Prostate gland (tissue), 2 donors: ENCODE results near the gene UNC5C. TPM values are rescaled to one million over a fixed set of nuclear protein-coding genes. Genes with fewer than 3 reads are reported as not detected.

ENCODE experiments used
- DNase-seq: peaks from one replicate; pipeline ENCODE4 v3.0.0-alpha.2; 2019; ENCODE audit warnings: low spot score
- H3K27ac ChIP-seq, 2 donors: fragments of 200-600 bp; sonication (generic); 2 replicates each; pipeline ENCODE4 v1.5.1; 2017 to 2019
- H3K27me3 ChIP-seq: fragments of 200-600 bp; sonication (generic); replicated peaks from 2 replicates; pipeline ENCODE4 v1.5.1; 2019; ENCODE audit not compliant: insufficient read depth
- H3K36me3 ChIP-seq, 2 donors: fragments of 200-600 bp; sonication (generic); 1 replicate in 1 of 2; 2 replicates in 1 of 2; pipeline versions ENCODE4 v1.5.1 to v1.8.1; 2017 to 2019
- H3K4me1 ChIP-seq: fragments of 200-600 bp; sonication (generic); replicated peaks from 2 replicates; pipeline ENCODE4 v1.5.1; 2019
- H3K4me3 ChIP-seq, 2 donors: fragments of 200-600 bp; sonication (generic); 2 replicates each; pipeline ENCODE4 v1.5.1; 2017 to 2019
- H3K9me3 ChIP-seq: fragments of 200-600 bp; sonication (generic); 2 replicates; pipeline ENCODE4 v1.5.1; 2017
- CTCF ChIP-seq, 4 experiments: fragments of 200-600 bp in 2 of 4; fragments of 450-650 bp in 2 of 4; sonication (generic) in 2 of 4; IDR thresholded peaks; 1 replicate in 3 of 4; 2 replicates in 1 of 4; pipeline ENCODE4 v1.5.1; 2016 to 2019; ENCODE audit warnings: antibody characterized with exemption in 4 of 4, mild to moderate bottlenecking in 2 of 4, moderate library complexity in 2 of 4
- POLR2A ChIP-seq: fragments of 450-650 bp; IDR thresholded peaks from one replicate; pipeline ENCODE4 v1.6.1; 2016; ENCODE audit warnings: antibody characterized with exemption, mild to moderate bottlenecking
- POLR2AphosphoS5 ChIP-seq: sonication (generic); formaldehyde crosslinking; IDR thresholded peaks from one replicate; pipeline ENCODE4 v1.6.1; 2017; ENCODE audit warnings: antibody characterized with exemption
- WGBS: methylation state at CpG from one replicate; pipeline ENCODE4 v1.1.5; 2018; 5-methylcytosine and 5-hydroxymethylcytosine counted together
- intact Hi-C: fragments of 100-400 bp; cut with DNase I; formaldehyde crosslinking; loops from one replicate; pipeline ENCODE4 v1.14.2; 2022
- total RNA-seq, 2 donors: library from RNA; depleted of rRNA; stranded (reverse); fragments of >200 nt; gene quantifications; one replicate each; pipeline ENCODE4 v1.1.0, GENCODE V29; 2016

Gene UNC5C
- total RNA-seq, 2 donors from 2014 or later = 1.8 to 15.5 TPM

- no peak overlapping the region for H3K4me3 ChIP-seq
- H3K27me3 ChIP-seq = no peaks in the 10 kb centered on the region
- no peak overlapping the region for H3K27ac ChIP-seq
- H3K36me3 ChIP-seq = no peaks in the 10 kb centered on the region
- WGBS = 32% methylated on average over 3 of the region's 3 CpGs
- no peaks in the 10 kb centered on the region for H3K9me3 ChIP-seq
- TF ChIP-seq POLR2AphosphoS5 (no peak), POLR2A (no peak), CTCF (IDR thresholded peaks at IDR 0.05) (no peak)
- H3K4me1 ChIP-seq = no peaks in the 10 kb centered on the region
- no peak for DNase-seq
- intact Hi-C loops = no loop called here
Measured at GRCh38 chr4:95417531-95417930, 131.2 kb downstream of the UNC5C start.

GRCh38 chr4:95415346-95415771, 133.4 kb downstream of the UNC5C start:
- Histone ChIP-seq H3K27ac (no peak overlapping the region), H3K27me3 (no peaks in the 10 kb centered on the region), H3K9me3 (no peaks in the 10 kb centered on the region), H3K36me3 (no peaks in the 10 kb centered on the region), H3K4me3 (no peak overlapping the region), H3K4me1 (no peaks in the 10 kb centered on the region)
- no peak for DNase-seq
- 45% methylated on average over 3 of the region's 3 CpGs for WGBS
- intact Hi-C loops = no loop called here
- TF ChIP-seq CTCF (IDR thresholded peaks at IDR 0.05) = no peak
- no peak for TF ChIP-seq POLR2A
- TF ChIP-seq POLR2AphosphoS5 = no peak

GRCh38 chr4:95411371-95412088, 137.2 kb downstream of the UNC5C start:
- 58% methylated on average over 4 of the region's 4 CpGs for WGBS
- Histone ChIP-seq H3K9me3 (no peaks in the 10 kb centered on the region), H3K4me3 (no peak overlapping the region), H3K4me1 (no peaks in the 10 kb centered on the region), H3K27me3 (no peaks in the 10 kb centered on the region), H3K27ac (no peak overlapping the region), H3K36me3 (no peaks in the 10 kb centered on the region)
- intact Hi-C loops = no loop called here
- TF ChIP-seq CTCF (IDR thresholded peaks at IDR 0.05) (no peak), POLR2AphosphoS5 (no peak), POLR2A (no peak)
- no peak for DNase-seq

- no peaks in the 10 kb centered on the region for H3K36me3 ChIP-seq
- no peaks in the 10 kb centered on the region for H3K27me3 ChIP-seq
- intact Hi-C loops = no loop called here
- DNase-seq = no peak
- 83% methylated on average over 4 of the region's 4 CpGs for WGBS
- H3K4me3 ChIP-seq = no peak overlapping the region
- H3K27ac ChIP-seq = no peak overlapping the region
- TF ChIP-seq POLR2A = no peak
- no peak for TF ChIP-seq POLR2AphosphoS5
- no peak for TF ChIP-seq CTCF (IDR thresholded peaks at IDR 0.05)
- H3K9me3 ChIP-seq = no peaks in the 10 kb centered on the region
- H3K4me1 ChIP-seq = no peaks in the 10 kb centered on the region
Measured at GRCh38 chr4:95410387-95410977, 138.3 kb downstream of the UNC5C start.

- intact Hi-C loops = no loop called here
- H3K36me3 ChIP-seq = no peaks in the 10 kb centered on the region
- H3K9me3 ChIP-seq = no peaks in the 10 kb centered on the region
- H3K4me1 ChIP-seq = no peaks in the 10 kb centered on the region
- H3K27ac ChIP-seq = no peak overlapping the region
- H3K27me3 ChIP-seq = no peaks in the 10 kb centered on the region
- 90% methylated on average over 2 of the region's 2 CpGs for WGBS
- DNase-seq = no peak
- H3K4me3 ChIP-seq = no peak overlapping the region
- TF ChIP-seq CTCF (IDR thresholded peaks at IDR 0.05) (no peak), POLR2AphosphoS5 (no peak), POLR2A (no peak)
Measured at GRCh38 chr4:95409750-95410149, 139.0 kb downstream of the UNC5C start.
